HG02973 (cell line): ENCODE data around the gene PLN.

Experiments
- ATAC-seq: cut with Tn5 transposase; IDR thresholded peaks from one replicate; pipeline ENCODE4 v1.9.1; 2021; ENCODE audit warnings: moderate library complexity; ENCODE audit not compliant: unreplicated experiment

PLN gene

GRCh38 chr6:118536478-118536877 is 11.6 kb upstream of the PLN start:
- ATAC-seq, result no peak

- no peak for ATAC-seq
Observed at GRCh38 chr6:118537574-118537973, 10.5 kb upstream of the PLN start.

- no peak for ATAC-seq
Observed at GRCh38 chr6:118542184-118542952, 5.7 kb upstream of the PLN start.

- ATAC-seq, result no peak
Observed at GRCh38 chr6:118544105-118544504, 4.0 kb upstream of the PLN start.

GRCh38 chr6:118546164-118546879 is 1.8 kb upstream of the PLN start:
- ATAC-seq, result no peak

GRCh38 chr6:118546880-118547218 is 1.2 kb upstream of the PLN start:
- no peak for ATAC-seq

- no peak for ATAC-seq
Observed at GRCh38 chr6:118548613-118549012, 517 bp downstream of the PLN start.

- peak; percentile 95 for ATAC-seq
Observed at GRCh38 chr6:118551063-118552053, 3.3 kb downstream of the PLN start.

GRCh38 chr6:118553132-118553531 is 5.0 kb downstream of the PLN start:
- no peak for ATAC-seq

GRCh38 chr6:118554698-118555097 is 6.6 kb downstream of the PLN start:
- ATAC-seq, result no peak

GRCh38 chr6:118558464-118559217 is 10.5 kb downstream of the PLN start:
- no peak for ATAC-seq

GRCh38 chr6:118559659-118560058 is 11.6 kb downstream of the PLN start:
- peak; percentile 85 for ATAC-seq

GRCh38 chr6:118562248-118562647 is 14.2 kb downstream of the PLN start:
- no peak for ATAC-seq

- no peak for ATAC-seq
Observed at GRCh38 chr6:118562959-118563358, 14.9 kb downstream of the PLN start.

GRCh38 chr6:118565311-118565960 is 17.3 kb downstream of the PLN start:
- ATAC-seq, result peak; percentile 96

GRCh38 chr6:118567974-118568373 is 19.9 kb downstream of the PLN start:
- ATAC-seq, result no peak

GRCh38 chr6:118569498-118569897 is 21.4 kb downstream of the PLN start:
- ATAC-seq, result no peak

- ATAC-seq, result no peak
Observed at GRCh38 chr6:118571121-118571520, 23.0 kb downstream of the PLN start.

GRCh38 chr6:118574051-118574865 is 26.2 kb downstream of the PLN start:
- no peak for ATAC-seq
